NCI-H2029 treated with DMSO at 0.1 percent for 48 hours (cell line): ENCODE results near the gene TLN1.
A peak's percentile ranks its signal among the peaks of the same experiment; 100 is the strongest.

Experiments used
- DNase-seq: peaks from one replicate; lab custom pipeline; 2025; lab: John Stamatoyannopoulos, UW

The TLN1 gene

DNA sequence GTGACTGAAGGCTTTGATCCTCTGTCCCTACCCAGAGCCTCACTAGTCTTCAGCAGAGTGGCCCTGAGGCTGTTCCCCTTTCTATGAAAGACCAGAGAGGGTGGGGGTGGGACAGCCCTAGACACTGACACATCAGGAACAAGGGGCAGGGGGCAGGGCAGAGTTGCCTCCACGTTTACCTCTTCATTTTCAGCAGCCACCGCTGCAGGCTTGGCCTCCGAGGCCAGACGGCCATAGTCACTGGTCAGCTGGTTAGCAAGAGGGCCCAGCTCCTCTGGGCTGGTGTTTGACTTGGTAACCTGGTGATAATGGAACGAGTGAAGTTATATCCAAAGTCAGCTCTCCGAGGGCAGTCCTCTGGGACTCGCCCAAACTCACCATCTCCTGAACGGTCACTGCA is 26.6 kb downstream of the TLN1 start:
- DNase-seq = no peak

DNA sequence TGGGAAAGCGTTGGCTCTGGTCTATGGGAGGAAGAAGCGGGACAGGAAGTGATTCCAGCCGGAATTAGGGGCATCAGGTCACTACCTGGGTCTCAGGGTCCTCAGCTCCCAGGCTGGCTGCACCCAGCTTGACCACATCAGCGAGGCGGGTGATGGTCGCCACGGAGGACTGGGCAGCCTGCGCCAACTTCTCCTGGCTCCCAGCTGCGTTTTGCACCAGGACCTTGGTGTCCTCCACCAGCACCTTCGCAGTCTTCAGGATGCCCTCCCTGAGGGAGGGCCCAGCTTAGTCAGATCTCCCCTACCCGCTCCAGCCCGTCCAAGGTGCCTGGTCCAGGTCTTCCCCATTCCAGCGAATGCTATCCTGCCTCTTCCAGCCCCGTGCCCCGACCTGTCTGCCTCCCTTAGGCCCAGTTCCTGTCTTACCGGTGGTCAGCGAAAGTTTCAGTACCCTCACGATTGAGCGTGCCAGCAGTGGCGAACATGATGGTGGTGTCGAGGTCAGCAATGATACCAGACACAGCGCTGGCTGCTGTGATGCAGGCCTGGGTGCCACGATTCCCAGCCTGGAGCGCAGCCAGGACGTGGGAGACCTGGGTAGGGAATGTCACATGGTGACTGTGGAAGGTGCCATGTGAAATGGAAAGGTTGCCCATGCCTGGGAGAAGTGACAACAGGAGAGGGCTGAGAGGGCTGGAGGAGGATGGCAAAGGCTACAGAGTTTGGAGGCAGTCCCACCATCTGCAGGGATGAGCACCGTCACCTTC is 27.9 kb downstream of the TLN1 start:
- no peak for DNase-seq

DNA sequence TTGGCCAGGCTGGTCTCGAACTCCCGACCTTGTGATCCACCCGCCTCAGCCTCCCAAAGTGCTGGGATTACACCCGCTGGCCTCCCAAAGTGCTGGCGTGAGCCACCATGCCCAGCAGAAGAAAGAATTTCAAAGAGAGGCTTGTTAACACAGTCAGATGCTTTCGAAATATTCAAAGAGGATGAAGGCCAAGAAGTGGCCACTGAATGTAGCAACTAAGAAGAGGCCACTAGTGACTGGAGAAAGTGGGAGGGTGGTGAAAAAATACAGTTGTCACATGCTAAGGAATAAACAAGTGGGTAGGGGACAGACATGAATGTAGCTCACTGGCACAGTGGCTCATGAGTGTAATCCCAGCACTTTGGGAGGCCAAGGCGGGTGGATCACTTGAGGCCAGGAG is 29.3 kb downstream of the TLN1 start:
- DNase-seq = no peak

DNA sequence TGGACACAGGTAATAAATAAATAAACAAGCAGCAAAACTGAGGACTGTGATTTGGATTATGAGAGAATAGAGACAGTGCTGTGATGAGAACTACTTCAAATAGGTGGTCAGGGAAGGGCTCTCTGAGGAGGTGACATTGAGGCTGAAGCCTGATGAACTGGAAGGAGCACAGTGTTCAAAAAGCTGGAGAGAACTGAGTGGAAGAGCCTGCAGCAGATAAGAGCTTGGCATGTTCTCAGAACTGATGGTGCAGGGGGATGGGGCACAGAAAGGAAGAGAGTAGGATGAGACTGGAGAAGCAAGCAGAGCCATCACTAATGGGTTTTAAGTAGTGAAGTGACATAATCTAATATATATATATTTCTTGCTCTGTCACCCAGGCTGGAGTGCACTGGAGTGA is 31.1 kb downstream of the TLN1 start:
- DNase-seq = no peak

DNA sequence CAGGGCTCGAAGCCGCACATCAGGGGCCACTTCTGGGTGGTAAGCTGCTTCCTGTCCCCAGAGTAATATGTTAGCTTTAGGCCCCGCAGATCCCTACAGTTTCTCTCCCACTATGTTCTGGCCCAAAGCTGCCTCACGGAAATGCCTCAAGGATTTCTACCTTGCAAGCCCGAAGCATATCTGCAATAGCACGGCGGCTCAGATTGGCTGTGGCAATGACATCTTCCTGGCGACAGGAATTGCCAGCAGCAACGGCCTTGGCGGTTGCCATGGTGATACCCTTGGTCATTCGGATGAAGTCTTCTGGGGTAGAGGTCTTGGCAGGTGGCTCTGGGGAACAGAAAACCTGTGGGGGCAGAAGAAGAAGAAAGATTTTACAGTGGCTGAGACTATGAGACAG is 32.0 kb downstream of the TLN1 start:
- DNase-seq = no peak

DNA sequence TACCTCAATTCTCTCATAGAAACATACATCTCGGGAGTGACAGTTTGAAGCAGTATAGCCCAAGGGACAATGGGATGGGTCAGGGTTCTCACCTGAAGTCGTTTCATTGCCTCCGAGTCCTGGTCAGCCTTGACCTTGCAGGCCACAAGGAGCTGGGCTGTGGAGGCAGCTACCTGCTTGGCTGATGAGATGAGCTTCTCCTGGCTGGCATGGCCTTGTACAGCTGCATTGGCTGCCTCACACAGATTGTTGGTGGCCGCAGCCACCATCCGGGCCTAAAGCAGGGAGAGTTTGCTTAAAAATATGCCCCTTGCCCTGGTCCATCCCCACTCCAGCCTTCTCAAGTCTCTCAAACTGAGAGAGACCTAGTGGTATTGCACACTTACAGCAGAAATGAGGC is 33.8 kb downstream of the TLN1 start:
- DNase-seq = no peak

DNA sequence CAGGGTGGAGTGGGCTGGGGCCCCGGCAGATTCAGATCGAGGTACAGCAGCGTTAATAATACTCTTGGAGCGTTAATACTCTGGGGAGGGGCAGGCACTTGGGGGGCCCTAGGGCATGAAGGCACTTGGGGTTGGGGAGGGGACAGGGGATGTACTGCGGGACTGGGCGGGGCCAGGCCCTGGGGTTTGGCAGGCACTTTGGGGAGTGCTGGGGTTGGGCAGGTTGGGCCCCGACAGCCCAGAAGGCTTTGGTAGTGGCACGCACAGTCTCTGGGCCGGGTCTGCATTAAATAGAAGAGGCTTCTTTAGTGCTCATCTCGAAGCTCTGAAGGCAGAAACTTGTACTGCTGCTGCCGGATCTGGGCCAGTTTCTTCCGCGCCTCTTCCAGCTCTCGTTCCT is 34.5 kb downstream of the TLN1 start:
- DNase-seq = no peak

DNA sequence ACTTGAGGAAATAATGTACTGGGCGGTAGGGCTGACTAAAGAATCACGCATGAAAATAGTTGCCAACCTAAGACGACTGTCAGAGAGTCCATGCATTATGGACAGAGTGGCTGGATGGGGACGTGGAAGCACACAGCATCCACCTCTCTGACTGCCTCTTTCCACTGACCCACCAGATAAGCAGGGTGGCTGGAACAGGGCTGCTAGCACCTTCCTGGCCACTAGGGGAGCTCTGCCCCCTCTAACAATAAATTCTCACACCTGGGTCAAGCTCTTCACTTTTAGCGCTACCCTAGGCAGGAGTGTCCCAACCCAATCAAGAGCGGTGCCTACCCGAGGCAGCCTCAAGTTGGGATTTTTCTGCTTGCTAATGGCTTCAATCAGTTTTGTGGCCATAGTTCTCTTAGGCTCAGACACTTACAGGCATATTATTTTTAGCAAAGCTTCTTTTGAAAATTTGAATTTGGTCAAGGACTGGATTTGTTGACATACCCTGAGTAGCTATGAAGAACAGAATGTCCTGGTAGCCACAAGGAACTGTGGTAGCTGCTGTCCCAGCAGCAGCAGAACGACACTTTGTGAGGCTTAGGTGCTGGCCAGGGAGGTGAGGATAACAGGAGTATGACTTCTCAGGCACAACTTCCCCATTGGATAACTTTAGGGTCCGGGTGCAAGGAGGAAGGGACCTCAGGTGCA is 35.3 kb downstream of the TLN1 start:
- DNase-seq = peak; percentile 34

GRCh38 chr9:35695943-35696401 is 36.0 kb downstream of the TLN1 start:
- no peak for DNase-seq

DNA sequence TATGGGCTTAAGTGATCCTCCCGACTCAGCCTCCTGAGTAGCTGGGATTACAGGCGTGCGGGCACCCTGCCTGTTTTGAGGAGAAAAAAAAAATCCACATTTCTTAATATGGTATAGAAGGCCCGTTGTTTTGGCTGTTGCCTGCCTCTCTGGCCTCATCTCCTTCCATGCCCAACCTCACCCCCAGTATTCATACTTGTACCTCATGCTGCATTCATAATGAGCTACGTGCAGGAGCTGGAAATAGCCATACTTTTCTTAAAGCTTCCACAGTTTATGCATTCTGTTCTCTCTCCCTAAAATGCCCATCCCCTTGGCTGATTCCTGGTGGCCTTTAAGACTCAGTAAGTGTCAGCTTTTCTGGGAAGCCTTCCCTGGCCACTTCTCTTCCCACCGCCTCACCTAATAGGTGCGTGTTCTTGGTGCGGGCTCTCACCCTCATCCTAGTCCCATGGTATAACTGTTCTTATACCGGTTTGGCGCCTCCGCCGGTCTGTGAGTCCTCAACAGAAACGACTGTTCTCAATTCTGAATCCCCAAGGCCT is 40.2 kb downstream of the TLN1 start:
- DNase-seq = no peak

DNA sequence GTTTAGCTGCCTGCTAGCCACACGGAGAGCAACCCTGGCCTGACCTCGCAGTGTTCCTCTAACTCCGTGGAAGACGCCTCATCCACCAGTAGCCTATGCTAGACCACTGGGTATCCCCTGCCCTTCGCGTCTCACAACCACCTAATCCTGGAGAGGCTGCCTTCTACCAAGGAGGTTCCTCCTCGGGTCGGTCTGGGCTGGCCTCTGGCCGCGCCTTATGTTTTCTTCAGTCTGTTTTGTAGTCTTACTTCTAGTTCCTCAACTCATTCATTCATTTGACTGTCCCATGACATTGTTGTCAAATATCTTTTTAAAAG is 40.7 kb downstream of the TLN1 start:
- no peak for DNase-seq

- DNase-seq = no peak
Measured at GRCh38 chr9:35690614-35691333, 41.2 kb downstream of the TLN1 start.

DNA sequence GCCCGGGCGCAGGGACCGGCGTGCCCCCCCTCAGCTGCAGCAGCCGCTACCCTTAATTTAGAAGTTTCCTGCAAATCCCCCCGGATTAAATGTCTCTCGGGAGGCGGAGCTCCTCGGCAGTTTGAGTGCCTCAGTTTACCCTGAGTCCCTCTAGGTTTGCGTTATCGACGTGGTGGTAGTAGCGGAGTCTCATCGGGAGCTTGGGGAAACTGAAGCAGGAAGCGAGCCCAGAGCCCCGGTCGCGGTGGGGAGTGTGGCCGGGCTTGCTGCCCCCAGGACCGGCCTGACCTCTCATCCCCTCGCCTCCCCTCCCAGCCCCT is 41.7 kb downstream of the TLN1 start:
- DNase-seq = no peak

GRCh38 chr9:35689542-35690293 is 42.3 kb downstream of the TLN1 start, which contains the start of gene TPM2:
TSS of gene TPM2 (minus strand) at chr9:35689925. CDS start at chr9:35689817, 108 bp downstream.
- DNase-seq = no peak

- DNase-seq = no peak
Measured at GRCh38 chr9:35688558-35689541, 43.1 kb downstream of the TLN1 start.

DNA sequence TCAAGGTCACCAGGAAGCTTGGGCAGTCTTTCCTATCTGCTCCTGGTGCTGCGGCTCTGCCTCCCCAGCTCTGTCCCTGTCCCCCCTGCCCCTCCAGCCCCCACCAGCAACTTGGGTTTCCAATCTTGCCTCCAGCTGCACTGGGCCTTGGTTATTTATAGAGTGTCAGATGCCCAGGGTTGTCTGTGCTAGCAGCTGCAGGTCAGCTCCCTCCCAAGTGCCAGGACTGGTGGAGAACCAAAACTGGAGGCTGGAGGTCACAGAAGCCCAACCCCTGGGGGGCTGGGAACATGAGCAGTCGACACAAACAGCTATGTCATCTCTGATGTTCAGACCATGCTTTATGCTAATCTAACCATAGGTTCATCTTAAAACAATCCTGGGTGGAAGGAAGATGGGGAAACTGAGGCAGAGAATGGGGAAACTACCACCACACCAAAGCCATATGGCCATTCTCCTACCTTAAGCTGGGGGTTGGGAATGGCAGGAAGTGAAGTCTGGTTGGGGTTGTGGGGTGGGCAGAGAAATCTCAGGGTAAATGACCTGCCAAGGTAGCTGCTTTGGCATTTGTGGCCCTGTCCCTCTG is 43.9 kb downstream of the TLN1 start:
- no peak for DNase-seq

- no peak for DNase-seq
Measured at GRCh38 chr9:35687306-35687705, 44.7 kb downstream of the TLN1 start.

- no peak for DNase-seq
Measured at GRCh38 chr9:35686222-35687203, 45.5 kb downstream of the TLN1 start.

DNA sequence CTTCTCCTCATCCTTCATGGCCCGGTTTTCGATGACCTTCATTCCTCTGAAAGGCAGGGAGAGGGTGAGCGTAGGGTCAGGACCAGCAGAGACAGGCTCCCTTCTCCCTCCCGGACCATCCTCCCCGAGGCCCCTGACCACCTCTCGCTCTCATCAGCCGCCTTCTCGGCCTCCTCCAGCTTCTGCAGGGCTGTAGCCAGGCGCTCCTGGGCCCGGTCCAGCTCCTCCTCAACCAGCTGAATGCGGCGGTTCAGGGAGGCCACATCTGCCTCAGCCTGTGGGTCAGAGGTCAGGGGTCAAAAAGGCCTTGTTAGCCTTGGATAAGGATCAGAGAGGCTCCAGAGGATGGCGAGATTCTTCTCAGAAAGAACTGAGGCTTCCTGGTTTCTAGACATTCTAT is 46.5 kb downstream of the TLN1 start:
- no peak for DNase-seq
